ENCODE measurements around the gene DPH7. TPM values are rescaled to one million over a fixed set of nuclear protein-coding genes. Genes with fewer than 3 reads are reported as not detected.

DPH7 gene
- total RNA-seq, 1 donor from 2014 or later, result 28.4 TPM

DNA sequence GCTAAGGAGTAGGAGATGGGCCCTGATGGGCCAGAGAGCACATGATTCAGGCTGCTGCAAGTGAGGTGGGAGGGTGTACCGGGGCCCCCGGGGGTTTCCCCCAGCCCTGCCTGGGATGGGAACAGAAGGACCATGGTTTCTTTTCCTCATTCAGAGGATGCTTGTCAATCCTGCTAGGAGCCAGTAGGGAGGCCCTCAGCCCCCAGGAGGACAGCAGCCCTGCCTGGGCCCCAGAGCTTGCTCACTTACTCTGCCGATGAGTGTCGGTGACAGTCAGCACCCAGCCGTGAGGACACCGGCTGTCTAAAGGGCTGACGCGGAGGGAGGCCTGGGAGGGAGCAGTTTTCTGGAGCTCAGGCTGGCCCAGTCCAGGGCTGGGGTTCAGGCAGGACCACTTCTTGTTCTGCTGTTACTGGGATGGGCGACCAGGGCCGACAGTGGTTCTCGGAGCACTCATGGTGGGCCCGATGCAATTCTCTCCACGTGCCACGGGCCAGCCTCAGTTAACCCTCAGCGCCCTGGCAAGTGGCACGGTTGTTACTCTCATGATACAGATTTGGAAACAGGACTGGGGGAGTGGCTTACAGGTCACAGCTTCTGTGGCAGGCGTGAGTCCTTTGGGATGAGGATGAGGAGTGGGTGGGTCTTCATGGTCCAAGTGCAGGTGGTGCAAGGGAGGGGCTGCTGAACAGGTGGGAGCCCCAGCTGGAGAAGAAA lies 28.6 kb upstream of the DPH7 start:
- no peak for DNase-seq
- no peaks in the 10 kb centered on the region for H3K27me3 ChIP-seq (ENCODE audit: low read depth)
- H3K4me3 ChIP-seq, result peak overlapping the region; percentile 75
- TF ChIP-seq, protein P1, sequence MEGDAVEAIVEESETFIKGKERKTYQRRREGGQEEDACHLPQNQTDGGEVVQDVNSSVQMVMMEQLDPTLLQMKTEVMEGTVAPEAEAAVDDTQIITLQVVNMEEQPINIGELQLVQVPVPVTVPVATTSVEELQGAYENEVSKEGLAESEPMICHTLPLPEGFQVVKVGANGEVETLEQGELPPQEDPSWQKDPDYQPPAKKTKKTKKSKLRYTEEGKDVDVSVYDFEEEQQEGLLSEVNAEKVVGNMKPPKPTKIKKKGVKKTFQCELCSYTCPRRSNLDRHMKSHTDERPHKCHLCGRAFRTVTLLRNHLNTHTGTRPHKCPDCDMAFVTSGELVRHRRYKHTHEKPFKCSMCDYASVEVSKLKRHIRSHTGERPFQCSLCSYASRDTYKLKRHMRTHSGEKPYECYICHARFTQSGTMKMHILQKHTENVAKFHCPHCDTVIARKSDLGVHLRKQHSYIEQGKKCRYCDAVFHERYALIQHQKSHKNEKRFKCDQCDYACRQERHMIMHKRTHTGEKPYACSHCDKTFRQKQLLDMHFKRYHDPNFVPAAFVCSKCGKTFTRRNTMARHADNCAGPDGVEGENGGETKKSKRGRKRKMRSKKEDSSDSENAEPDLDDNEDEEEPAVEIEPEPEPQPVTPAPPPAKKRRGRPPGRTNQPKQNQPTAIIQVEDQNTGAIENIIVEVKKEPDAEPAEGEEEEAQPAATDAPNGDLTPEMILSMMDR (IDR thresholded peaks at IDR 0.05), result no peak
- no peaks in the 10 kb centered on the region for H3K36me3 ChIP-seq
- intact Hi-C loops (cut with DNase I), result no loop called here
- H3K27ac ChIP-seq, result peak overlapping the region; percentile 92
- ATAC-seq, result no peak
- H3K4me1 ChIP-seq, result peaks cover 63% of the 10 kb centered on the region
- no peaks in the 10 kb centered on the region for H3K9me3 ChIP-seq

DNA sequence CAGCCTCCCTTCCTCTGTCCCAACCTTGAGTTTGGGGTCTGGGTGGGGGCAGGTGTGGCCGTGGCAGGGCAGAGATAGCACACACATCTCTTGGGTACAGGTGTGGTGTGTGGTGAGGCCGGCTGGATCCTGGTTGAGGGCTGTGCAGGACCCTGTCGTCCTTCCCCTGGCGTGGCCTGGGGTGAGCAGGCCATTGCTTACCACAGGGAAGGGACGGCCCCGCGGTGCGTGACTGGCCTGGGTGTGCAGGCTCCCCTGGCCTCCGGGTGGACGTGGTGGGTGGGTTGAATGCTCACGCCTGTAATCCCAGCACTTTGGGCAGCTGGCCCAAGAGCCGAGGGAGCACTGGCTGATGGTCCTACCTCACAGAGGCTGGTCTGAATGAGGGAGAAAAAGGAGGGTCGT lies 28.0 kb upstream of the DPH7 start:
- peak in 1 of 2 donors; percentile 0 for ATAC-seq
- intact Hi-C loops (cut with DNase I), result no loop called here

DNA sequence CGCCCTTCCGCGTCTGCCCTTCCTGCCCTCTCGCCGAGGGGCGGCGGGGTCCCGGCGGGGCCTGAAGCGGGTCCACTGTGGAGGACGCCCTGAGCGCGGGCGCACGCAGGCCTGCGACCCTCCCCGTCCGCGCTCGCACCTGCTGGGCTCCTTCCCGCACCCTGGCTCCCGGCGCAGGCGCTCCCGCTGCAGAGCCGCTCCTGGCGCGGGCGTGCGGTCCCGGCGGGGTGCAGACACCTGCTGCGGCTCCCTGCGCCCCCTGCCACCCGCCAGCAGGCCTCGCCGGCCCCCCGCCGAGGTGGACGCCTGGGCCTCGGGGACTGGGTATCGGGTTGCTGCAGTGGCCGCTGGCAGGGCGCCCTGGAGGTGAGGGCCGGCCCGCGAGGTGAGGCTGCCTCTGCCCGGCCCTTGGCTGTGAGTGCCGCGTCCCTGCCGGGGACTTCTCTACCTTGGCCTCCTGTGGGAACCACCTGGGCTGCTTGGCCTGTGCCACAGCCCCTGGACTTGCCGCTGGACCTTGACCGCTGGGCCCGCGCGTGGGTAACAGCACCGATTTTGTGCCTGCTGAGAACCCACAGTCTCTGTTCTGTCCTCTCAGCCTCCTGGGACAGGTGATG lies 27.4 kb upstream of the DPH7 start:
- TF ChIP-seq, protein P1 (IDR thresholded peaks at IDR 0.05), result no peak
- Histone ChIP-seq H3K27ac (peak overlapping the region; percentile 92), H3K4me3 (peak overlapping the region; percentile 75), H3K36me3 (no peaks in the 10 kb centered on the region), H3K9me3 (no peaks in the 10 kb centered on the region), H3K4me1 (peaks cover 52% of the 10 kb centered on the region), H3K27me3 (ENCODE audit: low read depth) (no peaks in the 10 kb centered on the region)
- peak; percentile 30 for ATAC-seq
- DNase-seq, result peak; percentile 80
- intact Hi-C loops (cut with DNase I), result no loop called here

More for the DNA sequence above, 28.0 kb upstream of the DPH7 start:
- TF ChIP-seq, protein P1 (IDR thresholded peaks at IDR 0.05), result no peak
- Histone ChIP-seq H3K27ac (peak overlapping the region; percentile 92), H3K27me3 (ENCODE audit: low read depth) (no peaks in the 10 kb centered on the region), H3K4me3 (peak overlapping the region; percentile 75), H3K9me3 (no peaks in the 10 kb centered on the region), H3K4me1 (peaks cover 58% of the 10 kb centered on the region), H3K36me3 (no peaks in the 10 kb centered on the region)
- DNase-seq, result peak; percentile 61

DNA sequence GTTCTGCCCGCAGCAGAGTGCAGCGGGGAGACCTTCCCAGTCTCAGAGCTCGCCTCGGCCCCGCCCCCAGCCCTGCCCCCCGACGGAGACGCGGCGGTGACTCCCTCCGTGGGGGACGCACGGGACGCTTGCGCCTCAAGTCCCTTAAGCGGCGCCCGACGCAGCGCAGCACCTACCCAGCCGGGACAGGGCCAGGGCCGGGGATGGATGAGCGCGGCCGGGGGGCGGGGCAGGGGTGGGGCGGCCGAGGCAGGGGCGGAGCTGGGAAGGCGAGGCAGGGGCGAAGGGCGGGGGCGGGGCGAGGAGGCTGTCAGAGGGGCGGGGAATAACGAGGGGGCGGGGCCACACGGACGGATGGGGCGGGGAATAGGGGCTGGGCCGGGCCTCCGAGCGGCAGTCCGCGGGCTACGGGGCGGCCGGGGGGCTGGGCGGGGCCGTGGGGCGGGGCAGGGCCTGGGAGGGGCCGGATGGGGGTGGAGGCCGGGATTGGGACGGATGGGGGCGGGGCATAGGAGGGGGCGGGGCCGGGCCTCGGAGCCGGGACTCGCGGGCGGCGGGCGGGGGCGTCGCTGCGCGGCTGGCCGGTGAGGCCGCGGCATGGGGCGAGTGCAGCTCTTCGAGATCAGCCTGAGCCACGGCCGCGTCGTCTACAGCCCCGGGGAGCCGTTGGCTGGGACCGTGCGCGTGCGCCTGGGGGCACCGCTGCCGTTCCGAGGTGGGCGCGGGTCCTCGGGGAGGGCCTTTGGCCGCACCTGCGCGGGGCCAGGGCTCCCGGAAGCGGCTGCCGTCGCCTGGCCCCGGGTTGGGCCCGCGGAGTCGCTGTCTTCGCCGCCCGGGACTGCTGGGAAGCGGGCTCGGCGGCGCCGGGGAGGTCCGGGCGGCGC lies 26.6 kb upstream of the DPH7 start, which contains the start of gene ARRDC1:
Gene ARRDC1, plus strand, starts transcription at position 566 of the 884 bp plus-strand sequence. Its CDS starts 32 bp downstream, at position 598.
- H3K27me3 ChIP-seq (ENCODE audit: low read depth), result no peaks in the 10 kb centered on the region
- peak within 1 kb of the TSS; percentile 92 for H3K27ac ChIP-seq
- ATAC-seq, result peak; percentile 90 to 92
- H3K36me3 ChIP-seq, result no peaks in the 10 kb centered on the region
- peaks cover 46% of the 10 kb centered on the region for H3K4me1 ChIP-seq
- intact Hi-C loops (cut with DNase I), result no loop called here
- TF ChIP-seq, protein P1 (IDR thresholded peaks at IDR 0.05), result no peak
- DNase-seq, result peak; percentile 98
- H3K9me3 ChIP-seq, result no peaks in the 10 kb centered on the region
- H3K4me3 ChIP-seq, result peak within 1 kb of the TSS; percentile 75

DNA sequence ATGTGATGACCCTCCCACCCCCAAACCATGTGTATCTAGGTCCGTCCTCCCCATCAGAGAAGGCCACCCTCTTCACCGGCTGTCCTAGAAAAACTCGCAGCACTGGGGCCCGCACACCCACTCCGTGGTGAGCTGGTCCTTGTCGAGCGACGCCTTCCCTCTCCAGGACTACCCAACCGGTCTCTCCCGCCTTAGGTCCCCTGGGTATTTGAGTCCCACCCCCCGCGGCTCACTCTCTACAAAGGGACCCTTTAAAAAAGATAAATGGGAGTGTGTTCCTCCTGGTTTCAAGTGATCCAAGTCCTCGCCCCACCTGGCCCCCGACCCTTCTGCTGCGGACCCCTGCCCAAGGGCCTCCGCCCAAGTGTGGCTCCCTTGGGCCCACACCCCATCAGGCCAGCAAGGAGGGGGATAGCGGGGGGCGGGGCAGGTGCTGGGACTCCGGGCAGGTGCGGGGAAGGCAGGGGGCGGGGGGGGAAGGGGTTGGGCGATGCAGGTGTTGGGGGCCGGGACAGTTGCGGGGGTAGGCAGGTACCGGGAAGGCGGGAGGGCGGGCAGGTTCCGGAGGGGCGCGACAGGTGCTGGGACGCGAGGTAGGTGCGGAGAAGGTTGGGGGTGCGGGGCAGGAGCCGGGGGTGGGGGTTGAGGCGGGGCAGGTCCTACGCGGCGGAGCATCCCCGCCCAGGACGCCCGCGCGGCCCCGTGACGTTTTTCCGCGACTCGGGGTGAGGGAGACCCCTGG lies 25.8 kb upstream of the DPH7 start:
- no peak for ATAC-seq
- DNase-seq, result peak; percentile 54
- TF ChIP-seq, protein P1 (IDR thresholded peaks at IDR 0.05), result no peak
- intact Hi-C loops (cut with DNase I), result no loop called here
- no peaks in the 10 kb centered on the region for H3K27me3 ChIP-seq (ENCODE audit: low read depth)
- no peak overlapping the region for H3K27ac ChIP-seq
- no peaks in the 10 kb centered on the region for H3K9me3 ChIP-seq
- peak overlapping the region; percentile 62 for H3K4me3 ChIP-seq
- H3K4me1 ChIP-seq, result peaks cover 44% of the 10 kb centered on the region
- no peaks in the 10 kb centered on the region for H3K36me3 ChIP-seq
